H9 (cell line): ENCODE data around the gene ID4. TPM values are rescaled to one million over a fixed set of nuclear protein-coding genes. Genes with fewer than 3 reads are reported as not detected.

Experiments used
- DNase-seq: peaks from one replicate; pipeline ENCODE4 v3.0.0-alpha.2; 2017
- H2AFZ ChIP-seq: one replicate; pipeline ENCODE4 v1.6.1; 2013; ENCODE audit warnings: mild to moderate bottlenecking, low read length, control low read depth, moderate library complexity
- H2AK5ac ChIP-seq: 2 replicates; pipeline ENCODE4 v1.6.1; 2013; ENCODE audit warnings: low read length, control low read depth, mixed read lengths; ENCODE audit not compliant: insufficient read length
- H2BK120ac ChIP-seq: one replicate; pipeline ENCODE4 v1.6.1; 2013; ENCODE audit warnings: low read depth, mild to moderate bottlenecking, low read length, control low read depth, inconsistent platforms; ENCODE audit not compliant: poor library complexity, severe bottlenecking
- H2BK12ac ChIP-seq: 2 replicates; pipeline ENCODE4 v1.6.1; 2013; ENCODE audit warnings: low read length, control low read depth, mixed read lengths, low read depth; ENCODE audit not compliant: insufficient read length
- H2BK15ac ChIP-seq: 2 replicates; pipeline ENCODE4 v1.6.1; 2013; ENCODE audit warnings: low read depth, low read length, control low read depth
- H2BK20ac ChIP-seq: one replicate; pipeline ENCODE4 v1.6.1; 2013; ENCODE audit warnings: low read depth, mild to moderate bottlenecking, low read length, control low read depth, inconsistent platforms; ENCODE audit not compliant: poor library complexity, severe bottlenecking
- H2BK5ac ChIP-seq: 2 replicates; pipeline ENCODE4 v1.6.1; 2013; ENCODE audit warnings: low read length, control low read depth, mixed read lengths; ENCODE audit not compliant: insufficient read length
- H3K14ac ChIP-seq: 2 replicates; pipeline ENCODE4 v1.6.1; 2013; ENCODE audit warnings: low read length, control low read depth; ENCODE audit not compliant: insufficient read depth
- H3K18ac ChIP-seq: 2 replicates; pipeline ENCODE4 v1.6.1; 2013; ENCODE audit warnings: low read depth, mild to moderate bottlenecking, mixed read lengths, low read length, control low read depth; ENCODE audit not compliant: insufficient read length
- H3K23ac ChIP-seq: 2 replicates; pipeline ENCODE4 v1.6.1; 2013; ENCODE audit warnings: low read length, control low read depth, mixed read lengths, low read depth; ENCODE audit not compliant: insufficient read length
- H3K23me2 ChIP-seq: 2 replicates; pipeline ENCODE4 v1.6.1; 2013; ENCODE audit warnings: low read depth, mild to moderate bottlenecking, mixed read lengths, low read length, control low read depth; ENCODE audit not compliant: insufficient read length, poor library complexity, severe bottlenecking
- H3K27ac ChIP-seq: 2 replicates; pipeline ENCODE4 v1.5.1; 2013; ENCODE audit warnings: low read length, control low read depth, mixed read lengths, low read depth; ENCODE audit not compliant: insufficient read length
- H3K27me3 ChIP-seq: 2 replicates; pipeline ENCODE4 v1.6.1; 2013; ENCODE audit warnings: low read length, control low read depth, inconsistent platforms; ENCODE audit not compliant: insufficient read depth
- H3K4ac ChIP-seq: 2 replicates; pipeline ENCODE4 v1.6.1; 2013; ENCODE audit warnings: low read depth, mild to moderate bottlenecking, control low read depth, inconsistent platforms, low read length, moderate library complexity
- H3K4me1 ChIP-seq: 2 replicates; pipeline ENCODE4 v1.6.1; 2013; ENCODE audit warnings: low read length, control low read depth, inconsistent platforms; ENCODE audit not compliant: insufficient read depth
- H3K4me2 ChIP-seq: 2 replicates; pipeline ENCODE4 v1.6.1; 2013; ENCODE audit warnings: low read length, control low read depth, mixed read lengths; ENCODE audit not compliant: insufficient read length, insufficient read depth
- H3K56ac ChIP-seq: 2 replicates; pipeline ENCODE4 v1.6.1; 2013; ENCODE audit warnings: low read depth, mild to moderate bottlenecking, mixed read lengths, low read length, control low read depth; ENCODE audit not compliant: insufficient read length
- H3K79me1 ChIP-seq: 2 replicates; pipeline ENCODE4 v1.6.1; 2013; ENCODE audit warnings: low read depth, mild to moderate bottlenecking, moderate library complexity, low read length, control low read depth, inconsistent platforms; ENCODE audit not compliant: insufficient read depth, poor library complexity, severe bottlenecking
- H3K79me2 ChIP-seq: 2 replicates; pipeline ENCODE4 v1.6.1; 2013; ENCODE audit warnings: low read length, control low read depth, inconsistent platforms; ENCODE audit not compliant: insufficient read depth
- H3K9ac ChIP-seq: 2 replicates; pipeline ENCODE4 v1.6.1; 2013; ENCODE audit warnings: low read length, control low read depth, mixed read lengths; ENCODE audit not compliant: insufficient read length; ENCODE audit errors: extremely low read depth
- H3K9me3 ChIP-seq: one replicate; pipeline ENCODE4 v1.6.1; 2013; ENCODE audit warnings: low read depth, low read length, inconsistent platforms; ENCODE audit not compliant: control insufficient read depth
- H3T11ph ChIP-seq: one replicate; pipeline ENCODE4 v1.6.1; 2013; ENCODE audit warnings: mild to moderate bottlenecking, low read length, control low read depth, inconsistent platforms
- H4K20me1 ChIP-seq: one replicate; pipeline ENCODE4 v1.6.1; 2013; ENCODE audit not compliant: control insufficient read depth, insufficient read length, insufficient read depth
- H4K5ac ChIP-seq: 2 replicates; pipeline ENCODE4 v1.6.1; 2013; ENCODE audit warnings: low read depth, mild to moderate bottlenecking, mixed read lengths, low read length, control low read depth; ENCODE audit not compliant: insufficient read length
- H4K8ac ChIP-seq: replicated peaks from 2 replicates; pipeline ENCODE4 v1.6.1; 2013; ENCODE audit warnings: low read length, control low read depth, mixed read lengths, low read depth; ENCODE audit not compliant: insufficient read length
- H4K91ac ChIP-seq: 2 replicates; pipeline ENCODE4 v1.6.1; 2013; ENCODE audit warnings: low read depth, mild to moderate bottlenecking, moderate library complexity, mixed read lengths, low read length, control low read depth; ENCODE audit not compliant: insufficient read length
- H3K27ac Mint-ChIP-seq, 3 experiments: 2 replicates in 2 of 3; 3 replicates in 1 of 3; pipeline ENCODE4 v1.8.0; 2020 to 2021; ENCODE audit warnings: mixed read lengths in 3 of 3, mild to moderate bottlenecking in 1 of 3, moderate library complexity in 1 of 3
- H3K27me3 Mint-ChIP-seq: 2 replicates; pipeline ENCODE4 v1.8.0; 2021; ENCODE audit warnings: low read depth, mild to moderate bottlenecking, moderate library complexity, mixed read lengths
- H3K36me3 Mint-ChIP-seq, 3 experiments: 2 replicates in 2 of 3; 3 replicates in 1 of 3; pipeline ENCODE4 v1.8.0; 2020 to 2021; ENCODE audit warnings: low read depth in 3 of 3, mixed read lengths in 3 of 3; ENCODE audit not compliant: insufficient read depth in 1 of 3
- H3K4me1 Mint-ChIP-seq, 2 experiments: 2 replicates each; pipeline ENCODE4 v1.8.0; 2020; ENCODE audit warnings: mixed read lengths in 2 of 2
- H3K4me3 Mint-ChIP-seq, 2 experiments: 2 replicates in 1 of 2; 3 replicates in 1 of 2; pipeline ENCODE4 v1.8.0; 2020 to 2021; ENCODE audit warnings: mild to moderate bottlenecking in 2 of 2, mixed read lengths in 2 of 2, moderate library complexity in 1 of 2
- H3K9me3 Mint-ChIP-seq, 2 experiments: 2 replicates in 1 of 2; 3 replicates in 1 of 2; pipeline ENCODE4 v1.8.0; 2020; ENCODE audit warnings: mild to moderate bottlenecking in 2 of 2, mixed read lengths in 2 of 2, moderate library complexity in 1 of 2
- CTCF ChIP-seq: fragments of 200-600 bp; sonication (generic); conservative IDR thresholded peaks from 3 replicates; pipeline ENCODE4 v1.8.0; 2021; ENCODE audit warnings: antibody characterized with exemption, mild to moderate bottlenecking
- WGBS: extraction: QIAGEN DNeasy Blood & Tissue Kit; methylation state at CpG from one replicate; pipeline ENCODE4 v1.1.7; 2013; ENCODE audit warnings: missing lambda C conversion rate, low lambda C conversion rate, mixed read lengths; ENCODE audit not compliant: insufficient read length; ENCODE audit errors: extremely low coverage; 5-methylcytosine and 5-hydroxymethylcytosine counted together
- total RNA-seq: library from RNA; stranded (reverse); gene quantifications from 2 replicates; pipeline ENCODE4 v1.2.1, GENCODE V29; 2021

The ID4 gene
- total RNA-seq, 1 experiment from 2014 or later: 14.0 TPM

- H3K23ac ChIP-seq: no peak overlapping the region
- H3K27me3 ChIP-seq: peaks cover 2% of the 10 kb centered on the region; the same call in 1 of the 2 replicates
- H4K20me1 ChIP-seq: no peaks in the 10 kb centered on the region
- H3T11ph ChIP-seq: no peak overlapping the region
- DNase-seq: peak; percentile 55
- no peak overlapping the region for H3K27ac ChIP-seq
- no peaks in the 10 kb centered on the region for H3K79me2 ChIP-seq
- H3K4me1 Mint-ChIP-seq: peaks cover 42 to 45% of the 10 kb centered on the region in 2 experiments
- WGBS: no CpG with 5 or more reads among the region's 122 CpGs
- H3K27ac Mint-ChIP-seq: no peak overlapping the region
- H3K9me3 Mint-ChIP-seq: peaks cover 0 to 6% of the 10 kb centered on the region in 2 experiments; a peak in 3 of 5 replicates
- no peaks in the 10 kb centered on the region for H3K9me3 ChIP-seq
- H2AFZ ChIP-seq: no peak overlapping the region
- no peak overlapping the region for H4K5ac ChIP-seq
- H3K36me3 Mint-ChIP-seq: peaks cover 0 to 21% (median 15%) of the 10 kb centered on the region in 3 experiments; a peak in 4 of 7 replicates
- no peak overlapping the region for H2BK20ac ChIP-seq
- no peak overlapping the region for H2BK15ac ChIP-seq
- H3K23me2 ChIP-seq: peaks cover 3% of the 10 kb centered on the region
- H3K9ac ChIP-seq: peak overlapping the region; percentile 34
- H3K4ac ChIP-seq: no peak overlapping the region
- peaks cover 22% of the 10 kb centered on the region for H3K27me3 Mint-ChIP-seq
- H2BK120ac ChIP-seq: no peak overlapping the region
- peak overlapping the region; percentile 20 for H3K18ac ChIP-seq
- H3K79me1 ChIP-seq: no peaks in the 10 kb centered on the region
- H2AK5ac ChIP-seq: no peak overlapping the region
- H3K56ac ChIP-seq: no peak overlapping the region
- H3K4me3 Mint-ChIP-seq: peak overlapping the region; percentile 78 to 88
- TF ChIP-seq CTCF: no peak
- H3K4me1 ChIP-seq: peaks cover 2% of the 10 kb centered on the region; the same call in 1 of the 2 replicates
- H4K91ac ChIP-seq: no peak overlapping the region
- no peak overlapping the region for H4K8ac ChIP-seq
- no peak overlapping the region for H2BK12ac ChIP-seq
- peak overlapping the region; percentile 84 for H3K14ac ChIP-seq
- H3K4me2 ChIP-seq: peak overlapping the region; percentile 71
- H2BK5ac ChIP-seq: no peak overlapping the region
Measured at GRCh38 chr6:19837511-19838441, 606 bp downstream of the ID4 start.
